GM18520 (cell line): ENCODE results near the gene RPS5.
"Not testable (repeated sequence)": the region's sequence is repeated elsewhere in the genome, so short reads cannot be mapped to it uniquely, and the experiment has no call there.

Experiments
- ATAC-seq: cut with Tn5 transposase; IDR thresholded peaks from one replicate; pipeline ENCODE4 v1.9.1; 2021; ENCODE audit not compliant: unreplicated experiment

Gene RPS5

GRCh38 chr19:58356766-58357480, 30.1 kb upstream of the RPS5 start:
- ATAC-seq: no peak

GRCh38 chr19:58357481-58358145, 29.5 kb upstream of the RPS5 start:
- ATAC-seq: no peak

- ATAC-seq: peak; percentile 3
Measured at GRCh38 chr19:58361900-58362271, 25.2 kb upstream of the RPS5 start.

- peak; percentile 89 for ATAC-seq
Measured at GRCh38 chr19:58362272-58362994, 24.6 kb upstream of the RPS5 start, which contains the start of gene ZNF497. ZNF497 (minus strand) TSS chr19:58362751; CDS start chr19:58357635, 5,116 bp downstream.

GRCh38 chr19:58364146-58364545, 22.9 kb upstream of the RPS5 start:
- ATAC-seq: no peak

GRCh38 chr19:58366585-58367430, 20.3 kb upstream of the RPS5 start:
- no peak for ATAC-seq

- no peak for ATAC-seq
Measured at GRCh38 chr19:58367698-58368454, 19.2 kb upstream of the RPS5 start.

GRCh38 chr19:58368561-58369360, 18.3 kb upstream of the RPS5 start:
- ATAC-seq: no peak

GRCh38 chr19:58372311-58373133, 14.5 kb upstream of the RPS5 start:
- ATAC-seq: no peak

GRCh38 chr19:58374200-58374599, 12.9 kb upstream of the RPS5 start:
- no peak for ATAC-seq

GRCh38 chr19:58376724-58377123, 10.3 kb upstream of the RPS5 start:
- ATAC-seq: not testable (repeated sequence)

- no peak for ATAC-seq
Measured at GRCh38 chr19:58379246-58379645, 7.8 kb upstream of the RPS5 start.

GRCh38 chr19:58380037-58380661, 6.9 kb upstream of the RPS5 start:
- ATAC-seq: no peak

- peak; percentile 75 for ATAC-seq
Measured at GRCh38 chr19:58380662-58381459, 6.2 kb upstream of the RPS5 start, which contains the start of gene ZNF837. ZNF837 (minus strand) TSS chr19:58381030; CDS start chr19:58369332, 11,698 bp downstream.

GRCh38 chr19:58381460-58382212, 5.4 kb upstream of the RPS5 start:
- no peak for ATAC-seq

GRCh38 chr19:58382997-58383603, 4.0 kb upstream of the RPS5 start:
- no peak for ATAC-seq
